Measurements from ENCODE around the gene SH3BP5. TPM values are rescaled to one million over a fixed set of nuclear protein-coding genes. Genes with fewer than 3 reads are reported as not detected.

The SH3BP5 gene
- total RNA-seq, 1 experiment from 2014 or later, result 13.9 TPM

GRCh38 chr3:15255215-15255614 lies 77.2 kb downstream of the SH3BP5 start (continued):
- TF ChIP-seq ZBTB33 (IDR thresholded peaks at IDR 0.05; ENCODE audit: extremely low read depth, insufficient replicate concordance, low read length) (no peak), CTCF (IDR thresholded peaks at IDR 0.05 in 2 of 3, conservative IDR thresholded peaks at IDR 0.05 in 1 of 3; ENCODE audit: borderline replicate concordance in 1 of 3, insufficient read depth in 1 of 3, low read depth in 2 of 3, low read length in 2 of 3) (no peak), ELF1 (IDR thresholded peaks at IDR 0.05; ENCODE audit: borderline replicate concordance, low read depth) (no peak)

GRCh38 chr3:15253023-15253697 lies 79.2 kb downstream of the SH3BP5 start:
- CTCF ChIA-PET, result interaction anchor here (1.4 kb wide), 1 partner anchor 15 kb away, joined by 3 read pairs; no protein-coding TSS in a partner anchor
- no peak overlapping the region for H3K27ac ChIP-seq (ENCODE audit: low read depth, low read length)

More at GRCh38 chr3:15253023-15253697, 79.2 kb downstream of the SH3BP5 start:
- no peak for TF ChIP-seq ELF1 (IDR thresholded peaks at IDR 0.05; ENCODE audit: borderline replicate concordance, low read depth)
- TF ChIP-seq SIN3A (IDR thresholded peaks at IDR 0.05; ENCODE audit: low read depth), result no peak
- no peak for TF ChIP-seq ZBTB33 (IDR thresholded peaks at IDR 0.05; ENCODE audit: extremely low read depth, insufficient replicate concordance, low read length)
- no peak for TF ChIP-seq FOSL1 (IDR thresholded peaks at IDR 0.05; ENCODE audit: low read depth)
- ATAC-seq, result no peak
- Histone ChIP-seq H3K4me1 (ENCODE audit: control insufficient read depth in 1 of 2, insufficient read depth in 2 of 2, low read length in 2 of 2) (no peaks in the 10 kb centered on the region), H3K4me3 (replicated peaks in 1 of 2; ENCODE audit: low read depth in 1 of 2, low read length in 2 of 2) (no peak overlapping the region), H3K9ac (ENCODE audit: low read length) (no peak overlapping the region), H2AFZ (ENCODE audit: low read depth, low read length, poor library complexity, severe bottlenecking) (no peak overlapping the region), H4K20me1 (ENCODE audit: insufficient read depth) (no peaks in the 10 kb centered on the region; the same call in 1 of the 2 replicates), H3K4me2 (ENCODE audit: low read length) (no peak overlapping the region), H3K9me3 (ENCODE audit: control insufficient read depth in 1 of 2, insufficient read depth in 1 of 2, low read depth in 1 of 2, low read length in 2 of 2) (no peaks in the 10 kb centered on the region), H3K36me3 (ENCODE audit: control insufficient read depth in 1 of 2, insufficient read depth in 2 of 2, low read length in 2 of 2) (peaks cover 36 to 51% of the 10 kb centered on the region in 2 experiments; a peak in 3 of 4 replicates), H3K79me2 (ENCODE audit: insufficient read depth, low read length) (no peaks in the 10 kb centered on the region), H3K9me2 (ENCODE audit: insufficient read depth) (no peaks in the 10 kb centered on the region), H3K27me3 (ENCODE audit: insufficient read depth, low read length) (no peaks in the 10 kb centered on the region)
- ChIA-PET POLR2A (no interaction called here), RAD21 (ENCODE audit: low non-redundant PET in 1 of 2, low total read pairs in 2 of 2, uncharacterized antibody in 2 of 2, unreplicated experiment in 2 of 2) (no interaction called here)
- intact Hi-C loops (cut with micrococcal nuclease), result no loop called here
- DNase-seq (ENCODE audit: low read depth, low spot score), result no peak
- BruUV-seq (replicated peaks), result no TSS peak
